Stimulated activated CD8-positive, alpha-beta memory T cell treated with anti-CD3 and anti-CD28 coated beads, Interleukin-7, amount 100 ng/mL, for 4 hours (primary cell): Measurements from ENCODE around the gene ROPN1.

Experiments
- DNase-seq, 2 donors: peaks; one replicate each; pipeline ENCODE4 v3.0.0-alpha.2; 2020; ENCODE audit warnings: low read depth in 2 of 2

ROPN1 gene

GRCh38 chr3:123949641-123950040, 42.3 kb downstream of the ROPN1 start:
- no peak for DNase-seq

DNA sequence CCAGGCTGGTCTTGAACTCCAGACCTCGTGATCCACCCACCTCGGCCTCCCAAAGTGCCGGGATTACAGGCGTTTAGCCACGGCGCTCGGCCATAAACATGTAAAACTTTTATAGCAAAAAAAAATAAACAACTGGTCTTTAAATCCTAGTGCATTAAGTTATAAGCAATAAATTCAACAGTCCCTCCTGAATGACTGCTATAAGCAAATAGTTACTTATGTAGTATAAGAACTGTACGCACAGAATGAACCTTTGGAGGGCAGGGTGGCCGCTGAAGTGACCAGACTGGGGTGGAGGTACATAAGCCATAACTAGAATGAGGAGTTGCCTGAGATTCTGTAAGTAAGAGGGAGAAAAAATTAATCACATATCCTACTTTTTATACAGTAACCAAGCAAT, 43.5 kb downstream of the ROPN1 start:
- no peak for DNase-seq

- DNase-seq, result no peak
These were observed 44.4 kb downstream of the ROPN1 start for GRCh38 chr3:123947482-123947881.

DNA sequence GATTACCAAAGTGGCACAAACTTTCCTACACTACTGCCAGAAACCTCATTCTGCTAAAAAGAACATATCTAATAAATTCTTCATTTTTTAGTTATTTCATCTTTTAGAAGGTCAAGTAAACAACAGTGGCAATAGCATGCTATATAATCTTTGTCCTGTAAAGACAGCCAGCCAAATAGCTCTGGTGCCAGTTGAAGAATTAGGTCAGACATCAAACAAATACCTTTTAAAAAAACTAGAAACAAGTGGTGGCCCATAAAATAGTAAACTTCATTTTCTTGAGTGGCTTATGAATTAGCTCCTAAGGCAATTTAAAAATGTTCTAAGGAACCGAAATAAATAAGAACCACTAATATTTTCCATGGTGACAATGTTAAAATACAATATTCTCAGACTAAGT, 50.4 kb downstream of the ROPN1 start:
- DNase-seq, result no peak

DNA sequence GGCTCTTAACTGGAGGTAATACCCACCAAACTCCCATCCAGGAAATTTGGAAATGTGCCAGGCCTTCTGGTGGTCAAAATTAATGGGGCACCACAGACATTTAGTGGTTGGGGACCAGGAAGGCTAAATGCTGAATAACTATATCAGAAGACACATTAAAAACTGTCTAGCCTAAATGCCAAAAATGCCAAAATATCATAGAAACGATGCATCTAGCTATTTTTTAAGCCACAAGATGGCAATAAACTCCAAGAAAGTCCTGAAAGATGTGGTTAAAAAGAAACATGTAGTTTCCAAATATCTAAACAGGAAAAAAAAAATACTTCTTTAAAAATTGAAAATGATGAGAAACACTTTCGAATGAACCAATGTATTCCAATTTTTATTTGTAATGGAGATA, 50.8 kb downstream of the ROPN1 start:
- no peak for DNase-seq

DNA sequence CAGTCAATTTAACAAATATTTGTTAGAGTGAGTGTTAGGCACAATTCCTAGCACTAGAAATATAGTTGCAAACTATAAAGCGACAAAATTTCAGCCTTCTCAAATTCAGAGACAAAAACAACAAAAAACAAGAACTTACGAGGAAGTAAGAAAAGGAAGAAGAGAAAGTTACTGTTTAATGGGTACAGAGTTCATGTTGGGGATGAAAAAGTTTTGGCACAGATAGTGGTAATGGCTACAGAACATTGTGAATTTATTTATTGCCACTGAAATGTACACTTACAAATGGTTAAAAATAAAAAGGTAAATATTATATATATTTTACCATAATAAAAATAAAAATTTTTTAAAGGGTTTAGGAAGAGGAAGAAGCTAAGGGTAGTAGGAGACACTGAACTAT, 52.2 kb downstream of the ROPN1 start:
- DNase-seq, result no peak

DNA sequence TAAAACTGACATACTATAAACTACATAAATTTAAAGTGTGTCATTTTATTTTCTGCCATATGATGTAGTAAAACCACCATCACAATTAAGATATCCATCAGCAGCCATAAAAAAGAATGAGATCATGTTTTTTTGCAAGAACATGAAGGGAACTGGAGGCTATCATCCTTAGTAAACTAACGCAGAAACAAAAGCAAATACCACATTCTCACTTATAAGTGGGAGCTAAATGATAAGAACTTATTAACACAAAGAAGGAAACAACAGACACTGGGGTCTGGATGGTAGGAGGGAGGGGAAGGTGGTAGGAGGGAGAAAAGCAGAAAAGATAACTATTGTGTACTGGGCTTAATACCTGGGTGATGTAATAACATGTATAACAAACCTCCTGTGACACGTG, 55.5 kb downstream of the ROPN1 start:
- no peak for DNase-seq

DNA sequence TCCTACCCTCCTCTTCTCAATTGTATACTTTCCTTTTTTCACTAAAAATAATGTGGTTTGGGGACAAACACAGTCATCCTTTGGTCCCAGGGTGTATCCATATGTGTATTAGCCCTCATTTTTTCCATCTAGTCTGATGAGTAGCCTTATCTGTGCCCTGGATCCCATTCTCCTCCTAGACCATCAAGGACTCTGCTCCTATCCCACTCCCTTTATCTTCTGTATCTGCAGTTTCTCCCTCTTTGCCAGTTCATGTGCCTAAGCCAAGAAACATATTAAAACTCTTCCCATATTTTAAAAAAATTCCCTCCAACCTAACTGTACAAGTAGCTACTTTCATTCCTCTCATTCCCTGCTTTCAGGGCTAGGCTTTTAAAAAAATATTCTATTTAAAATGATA, 56.1 kb downstream of the ROPN1 start:
- no peak for DNase-seq

DNA sequence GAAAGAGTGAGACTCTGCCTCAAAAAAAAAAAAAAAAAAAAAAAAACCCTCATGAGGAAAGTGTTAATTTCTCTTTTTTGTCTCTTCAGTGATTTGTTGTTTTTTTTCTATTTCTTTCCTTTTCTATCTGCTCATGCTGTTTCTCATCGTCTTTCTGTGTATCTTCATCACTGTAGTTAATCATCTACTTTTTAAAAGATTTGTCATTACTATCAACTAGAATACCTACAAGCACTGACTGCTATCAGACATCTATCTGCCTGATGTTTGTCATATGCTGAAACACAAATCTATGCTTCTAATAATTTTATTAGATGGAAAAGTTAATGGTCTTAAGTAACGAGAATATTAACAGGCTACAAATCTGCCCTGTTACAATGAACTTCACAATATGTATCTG, 57.7 kb downstream of the ROPN1 start:
- DNase-seq, result no peak

DNA sequence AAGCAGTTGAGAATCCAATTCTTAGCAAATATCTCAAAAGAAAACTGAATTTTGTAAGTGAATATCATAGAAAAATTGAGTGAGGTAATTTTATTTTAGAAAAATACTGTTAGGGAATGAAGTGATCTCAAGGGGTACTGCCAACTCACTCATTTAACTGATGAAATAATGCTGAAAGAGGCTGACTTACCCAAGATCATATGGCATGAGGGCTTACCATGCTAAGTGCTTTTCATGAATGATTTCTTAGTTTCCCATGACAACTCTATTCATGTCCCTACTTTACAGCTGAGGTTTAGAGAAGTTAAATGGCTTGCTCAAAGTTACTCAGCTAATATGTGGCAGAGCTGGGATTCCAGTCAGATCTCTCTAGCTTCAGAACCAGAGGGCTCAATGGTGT, 61.5 kb downstream of the ROPN1 start:
- no peak for DNase-seq

DNA sequence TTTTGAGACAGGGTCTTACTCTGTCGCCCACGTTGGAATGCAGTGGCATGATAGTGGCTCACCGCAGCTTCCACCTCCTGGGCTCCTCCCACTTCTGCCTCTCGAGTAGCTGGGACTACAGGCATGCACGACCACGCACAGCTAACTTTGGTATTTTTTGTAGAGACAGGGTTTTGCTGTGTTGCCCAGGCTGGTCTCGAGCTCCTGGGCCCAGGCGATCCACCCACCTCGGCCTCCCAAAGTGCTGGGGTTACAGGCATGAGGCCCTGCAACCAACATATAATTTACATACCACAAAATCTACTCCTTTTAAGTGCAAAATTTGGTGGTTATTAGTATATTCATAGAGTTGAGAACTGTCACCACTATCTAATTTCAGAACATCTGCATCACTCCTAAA, 62.6 kb downstream of the ROPN1 start:
- no peak for DNase-seq

DNA sequence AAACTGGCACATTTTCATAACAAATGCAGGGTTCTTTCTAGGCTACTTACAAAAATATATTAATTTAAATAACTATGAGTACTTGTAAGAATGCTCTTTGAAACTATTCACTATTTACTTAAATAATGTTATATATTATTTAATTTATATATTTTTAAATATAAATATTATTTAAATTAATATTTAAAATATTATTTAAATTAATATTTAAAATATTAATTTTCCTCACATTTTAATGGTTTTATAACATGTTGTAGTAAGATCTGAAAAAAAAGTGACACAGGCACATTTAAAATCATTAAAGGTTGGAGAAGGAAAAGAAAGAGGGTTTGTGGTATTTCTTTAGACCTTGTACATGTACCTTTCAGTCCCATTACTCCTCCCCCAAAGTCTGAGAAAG, 65.5 kb downstream of the ROPN1 start:
- DNase-seq, result no peak

GRCh38 chr3:123920868-123921267, 71.1 kb downstream of the ROPN1 start:
- DNase-seq, result no peak

- DNase-seq, result no peak
These were observed 71.5 kb downstream of the ROPN1 start for GRCh38 chr3:123920383-123920782.

GRCh38 chr3:123919353-123919752, 72.6 kb downstream of the ROPN1 start:
- no peak for DNase-seq
